ELF-1 (cell line): ENCODE measurements around the gene RBM20.
"Not testable (repeated sequence)": the region's sequence is repeated elsewhere in the genome, so short reads cannot be mapped to it uniquely, and the experiment has no call there.

Experiments used
- DNase-seq: peaks from one replicate; pipeline ENCODE4 v3.0.0-alpha.2; 2016; ENCODE audit warnings: low read depth, low spot score

The RBM20 gene

GRCh38 chr10:110643653-110644597, at the start of gene RBM20:
Gene RBM20, plus strand, starts transcription at chr10:110644336. Its CDS starts 119 bp downstream, at chr10:110644455.
- DNase-seq: peak; percentile 64

GRCh38 chr10:110597476-110597875, 46.7 kb upstream of the RBM20 start:
- no peak for DNase-seq

GRCh38 chr10:110600487-110601101, 43.5 kb upstream of the RBM20 start:
- DNase-seq: peak; percentile 60

- DNase-seq: no peak
Measured at GRCh38 chr10:110601581-110601980, 42.6 kb upstream of the RBM20 start.

- DNase-seq: no peak
Measured at GRCh38 chr10:110608087-110608486, 36.0 kb upstream of the RBM20 start.

GRCh38 chr10:110609605-110610004, 34.5 kb upstream of the RBM20 start:
- no peak for DNase-seq

GRCh38 chr10:110610308-110610774, 33.8 kb upstream of the RBM20 start:
- DNase-seq: peak; percentile 87

- DNase-seq: not testable (repeated sequence)
Measured at GRCh38 chr10:110610781-110611180, 33.4 kb upstream of the RBM20 start.

- DNase-seq: no peak
Measured at GRCh38 chr10:110612087-110612486, 32.0 kb upstream of the RBM20 start.

GRCh38 chr10:110612629-110613028, 31.5 kb upstream of the RBM20 start:
- no peak for DNase-seq

- no peak for DNase-seq
Measured at GRCh38 chr10:110613341-110613995, 30.7 kb upstream of the RBM20 start.

GRCh38 chr10:110613996-110614495, 30.1 kb upstream of the RBM20 start:
- DNase-seq: no peak

- DNase-seq: no peak
Measured at GRCh38 chr10:110615057-110615747, 28.9 kb upstream of the RBM20 start.

- DNase-seq: no peak
Measured at GRCh38 chr10:110616493-110617033, 27.6 kb upstream of the RBM20 start.

- no peak for DNase-seq
Measured at GRCh38 chr10:110617425-110618229, 26.5 kb upstream of the RBM20 start.

- no peak for DNase-seq
Measured at GRCh38 chr10:110618230-110618610, 25.9 kb upstream of the RBM20 start.

- peak; percentile 48 for DNase-seq
Measured at GRCh38 chr10:110619514-110620397, 24.4 kb upstream of the RBM20 start.

- DNase-seq: no peak
Measured at GRCh38 chr10:110620398-110620719, 23.8 kb upstream of the RBM20 start.

- not testable (repeated sequence) for DNase-seq
Measured at GRCh38 chr10:110623316-110623715, 20.8 kb upstream of the RBM20 start.
